HepG2 (cell line): ENCODE results near the gene ZNF223. TPM values are rescaled to one million over a fixed set of nuclear protein-coding genes. Genes with fewer than 3 reads are reported as not detected.

Experiments used
- EHMT2 ChIP-seq: fragments of 200-600 bp; sonication (generic); IDR thresholded peaks from 2 replicates; pipeline ENCODE4 v1.7.0; 2017; ENCODE audit warnings: antibody characterized with exemption, low read depth, low read length, borderline replicate concordance
- ELF1 ChIP-seq: sonication (generic); formaldehyde crosslinking; IDR thresholded peaks from 2 replicates; pipeline ENCODE4 v1.4.0; 2020; ENCODE audit warnings: missing genetic modification reagents
- ELF4 ChIP-seq: sonication (generic); formaldehyde crosslinking; IDR thresholded peaks from 2 replicates; pipeline ENCODE4 v1.5.0; 2020; ENCODE audit warnings: missing genetic modification reagents, mild to moderate bottlenecking, moderate library complexity, borderline replicate concordance
- PAX8 ChIP-seq: sonication (generic); formaldehyde crosslinking; IDR thresholded peaks from 2 replicates; pipeline ENCODE4 v1.8.0; 2022; ENCODE audit warnings: mild to moderate bottlenecking, missing genetic modification reagents, borderline replicate concordance
- PHF8 ChIP-seq: sonication (generic); formaldehyde crosslinking; IDR thresholded peaks from 2 replicates; pipeline ENCODE4 v1.5.0; 2020; ENCODE audit warnings: missing genetic modification reagents
- PPARG ChIP-seq: conservative IDR thresholded peaks from 2 replicates; pipeline ENCODE4 v1.6.1; 2016; ENCODE audit warnings: missing biosample characterization, missing genetic modification reagents
- YEATS2 ChIP-seq: sonication (generic); formaldehyde crosslinking; IDR thresholded peaks from 2 replicates; pipeline ENCODE4 v1.4.0; 2020; ENCODE audit warnings: missing genetic modification reagents, borderline replicate concordance
- ZC3H4 ChIP-seq: sonication (generic); formaldehyde crosslinking; IDR thresholded peaks from 2 replicates; pipeline ENCODE4 v1.4.0; 2020; ENCODE audit warnings: missing genetic modification reagents, borderline replicate concordance
- ZNF432 ChIP-seq: sonication (generic); formaldehyde crosslinking; IDR thresholded peaks from 2 replicates; pipeline ENCODE4 v1.5.0; 2020; ENCODE audit warnings: missing genetic modification reagents, mild to moderate bottlenecking, borderline replicate concordance
- ZNF446 ChIP-seq: sonication (generic); formaldehyde crosslinking; IDR thresholded peaks from 2 replicates; pipeline ENCODE4 v1.5.0; 2020; ENCODE audit warnings: mild to moderate bottlenecking, missing genetic modification reagents
- ZNF569 ChIP-seq: sonication (generic); formaldehyde crosslinking; IDR thresholded peaks from 2 replicates; pipeline ENCODE4 v1.5.0; 2020; ENCODE audit warnings: mild to moderate bottlenecking, missing genetic modification reagents, moderate library complexity, borderline replicate concordance
- ZNF709 ChIP-seq: sonication (generic); formaldehyde crosslinking; IDR thresholded peaks from 2 replicates; pipeline ENCODE4 v1.5.0; 2020; ENCODE audit warnings: mild to moderate bottlenecking, missing genetic modification reagents
- ZSCAN29 ChIP-seq: sonication (generic); formaldehyde crosslinking; conservative IDR thresholded peaks from 2 replicates; pipeline ENCODE4 v1.4.0; 2020; ENCODE audit warnings: mild to moderate bottlenecking, missing genetic modification reagents
- polyA plus RNA-seq, 8 experiments: library from polyadenylated mRNA; depleted of rRNA in 3 of 8; stranded (reverse) in 7 of 8; unstranded in 1 of 8; fragments of >200 nt; fragmentation: Illumina TruSeq in 4 of 8; extraction: Trizol in 4 of 8; gene quantifications; 2 replicates each; pipeline versions ENCODE4 v1.2.1 to v1.2.3, GENCODE V29; 2011 to 2016; ENCODE audit warnings: low read depth in 4 of 8, missing spikeins in 1 of 8, mixed read lengths in 1 of 8; ENCODE audit not compliant: insufficient read depth in 1 of 8
- total RNA-seq, 5 experiments: library from RNA; depleted of rRNA; stranded (reverse); fragments of >200 nt; fragmentation: Illumina TruSeq; extraction: Trizol; gene quantifications; 2 replicates each; pipeline ENCODE4 v1.2.3, GENCODE V29; 2016; ENCODE audit warnings: low read depth in 1 of 5
- TF ChIP-seq, protein P1 (sequence below): sonication (generic); formaldehyde crosslinking; IDR thresholded peaks from 2 replicates; pipeline ENCODE4 v1.5.1; 2020; ENCODE audit warnings: mild to moderate bottlenecking, missing genetic modification reagents, borderline replicate concordance
- TF ChIP-seq, protein P2 (sequence below): sonication (generic); formaldehyde crosslinking; IDR thresholded peaks from 2 replicates; pipeline ENCODE4 v1.5.0; 2020; ENCODE audit warnings: missing genetic modification reagents
- TF ChIP-seq, protein P3 (sequence below): sonication (generic); formaldehyde crosslinking; IDR thresholded peaks from 2 replicates; pipeline ENCODE4 v1.5.1; 2020; ENCODE audit warnings: mild to moderate bottlenecking, missing genetic modification reagents
- TF ChIP-seq, protein P4 (sequence below): IDR thresholded peaks from 2 replicates; pipeline ENCODE4 v1.6.1; 2012; ENCODE audit warnings: inconsistent platforms

Gene ZNF223
- total and polyA plus RNA-seq, 2 of the 13 experiments (the other 11 are each of a cell fraction or from before 2014, with no cell fraction given), result 2.0 to 4.8 TPM

DNA sequence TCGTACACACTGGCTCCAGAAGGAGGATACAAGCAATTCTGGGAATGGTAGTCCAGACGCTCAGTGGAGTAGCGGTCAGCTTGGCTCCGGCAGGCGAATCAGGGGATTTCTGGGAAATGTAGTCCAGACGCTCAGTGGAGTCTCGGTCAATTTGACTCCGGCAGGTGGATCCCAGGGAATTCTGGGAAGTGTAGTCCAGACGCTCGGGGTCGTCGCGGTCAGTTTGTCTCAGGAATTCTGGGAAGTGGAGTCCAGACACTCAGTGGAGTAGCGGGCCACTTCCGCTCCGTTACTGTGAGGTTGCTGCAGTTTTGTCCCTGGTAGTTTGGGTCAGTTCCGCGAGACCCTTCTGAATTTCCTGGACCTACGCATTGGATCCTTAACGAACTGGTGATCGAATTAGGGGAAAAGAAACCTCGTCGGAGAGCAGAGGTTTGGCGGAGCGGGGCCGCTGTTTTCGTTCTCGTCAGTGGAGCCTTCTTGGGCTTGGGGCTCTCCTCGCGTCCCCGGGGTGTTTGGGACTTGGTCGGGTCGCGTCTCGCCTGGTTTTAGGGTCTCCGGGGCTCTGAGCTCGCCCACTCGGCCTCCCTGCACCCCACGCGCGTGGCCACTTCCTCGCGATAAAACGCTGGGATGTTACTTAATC, 61.4 kb downstream of the ZNF223 start, which contains the start of gene ZNF225 (continued):
- TF ChIP-seq, protein P1, sequence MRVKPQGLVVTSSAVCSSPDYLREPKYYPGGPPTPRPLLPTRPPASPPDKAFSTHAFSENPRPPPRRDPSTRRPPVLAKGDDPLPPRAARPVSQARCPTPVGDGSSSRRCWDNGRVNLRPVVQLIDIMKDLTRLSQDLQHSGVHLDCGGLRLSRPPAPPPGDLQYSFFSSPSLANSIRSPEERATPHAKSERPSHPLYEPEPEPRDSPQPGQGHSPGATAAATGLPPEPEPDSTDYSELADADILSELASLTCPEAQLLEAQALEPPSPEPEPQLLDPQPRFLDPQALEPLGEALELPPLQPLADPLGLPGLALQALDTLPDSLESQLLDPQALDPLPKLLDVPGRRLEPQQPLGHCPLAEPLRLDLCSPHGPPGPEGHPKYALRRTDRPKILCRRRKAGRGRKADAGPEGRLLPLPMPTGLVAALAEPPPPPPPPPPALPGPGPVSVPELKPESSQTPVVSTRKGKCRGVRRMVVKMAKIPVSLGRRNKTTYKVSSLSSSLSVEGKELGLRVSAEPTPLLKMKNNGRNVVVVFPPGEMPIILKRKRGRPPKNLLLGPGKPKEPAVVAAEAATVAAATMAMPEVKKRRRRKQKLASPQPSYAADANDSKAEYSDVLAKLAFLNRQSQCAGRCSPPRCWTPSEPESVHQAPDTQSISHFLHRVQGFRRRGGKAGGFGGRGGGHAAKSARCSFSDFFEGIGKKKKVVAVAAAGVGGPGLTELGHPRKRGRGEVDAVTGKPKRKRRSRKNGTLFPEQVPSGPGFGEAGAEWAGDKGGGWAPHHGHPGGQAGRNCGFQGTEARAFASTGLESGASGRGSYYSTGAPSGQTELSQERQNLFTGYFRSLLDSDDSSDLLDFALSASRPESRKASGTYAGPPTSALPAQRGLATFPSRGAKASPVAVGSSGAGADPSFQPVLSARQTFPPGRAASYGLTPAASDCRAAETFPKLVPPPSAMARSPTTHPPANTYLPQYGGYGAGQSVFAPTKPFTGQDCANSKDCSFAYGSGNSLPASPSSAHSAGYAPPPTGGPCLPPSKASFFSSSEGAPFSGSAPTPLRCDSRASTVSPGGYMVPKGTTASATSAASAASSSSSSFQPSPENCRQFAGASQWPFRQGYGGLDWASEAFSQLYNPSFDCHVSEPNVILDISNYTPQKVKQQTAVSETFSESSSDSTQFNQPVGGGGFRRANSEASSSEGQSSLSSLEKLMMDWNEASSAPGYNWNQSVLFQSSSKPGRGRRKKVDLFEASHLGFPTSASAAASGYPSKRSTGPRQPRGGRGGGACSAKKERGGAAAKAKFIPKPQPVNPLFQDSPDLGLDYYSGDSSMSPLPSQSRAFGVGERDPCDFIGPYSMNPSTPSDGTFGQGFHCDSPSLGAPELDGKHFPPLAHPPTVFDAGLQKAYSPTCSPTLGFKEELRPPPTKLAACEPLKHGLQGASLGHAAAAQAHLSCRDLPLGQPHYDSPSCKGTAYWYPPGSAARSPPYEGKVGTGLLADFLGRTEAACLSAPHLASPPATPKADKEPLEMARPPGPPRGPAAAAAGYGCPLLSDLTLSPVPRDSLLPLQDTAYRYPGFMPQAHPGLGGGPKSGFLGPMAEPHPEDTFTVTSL (CRISPR knock-in tag), result no peak
- TF ChIP-seq EHMT2 (no peak), ELF4 (CRISPR knock-in tag) (peak; percentile 65; the same call in 1 of the 2 replicates), ZNF569 (no peak), YEATS2 (CRISPR knock-in tag) (peak; percentile 77; the same call in 1 of the 2 replicates), ZSCAN29 (CRISPR knock-in tag) (peak; percentile 47; the same call in 1 of the 2 replicates), ZNF709 (CRISPR knock-in tag) (no peak), ZNF446 (no peak), ZC3H4 (no peak), PPARG (CRISPR knock-in tag) (peak; percentile 50; the same call in 1 of the 2 replicates), PHF8 (CRISPR knock-in tag) (peak; percentile 81), ELF1 (CRISPR knock-in tag) (peak; percentile 96), ZNF432 (CRISPR knock-in tag) (no peak), PAX8 (no peak)
- TF ChIP-seq, protein P2, sequence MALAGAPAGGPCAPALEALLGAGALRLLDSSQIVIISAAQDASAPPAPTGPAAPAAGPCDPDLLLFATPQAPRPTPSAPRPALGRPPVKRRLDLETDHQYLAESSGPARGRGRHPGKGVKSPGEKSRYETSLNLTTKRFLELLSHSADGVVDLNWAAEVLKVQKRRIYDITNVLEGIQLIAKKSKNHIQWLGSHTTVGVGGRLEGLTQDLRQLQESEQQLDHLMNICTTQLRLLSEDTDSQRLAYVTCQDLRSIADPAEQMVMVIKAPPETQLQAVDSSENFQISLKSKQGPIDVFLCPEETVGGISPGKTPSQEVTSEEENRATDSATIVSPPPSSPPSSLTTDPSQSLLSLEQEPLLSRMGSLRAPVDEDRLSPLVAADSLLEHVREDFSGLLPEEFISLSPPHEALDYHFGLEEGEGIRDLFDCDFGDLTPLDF (CRISPR knock-in tag), result 0 out of 2 replicates have a peak, but pooled peaks have one; percentile 51
- TF ChIP-seq, protein P3, sequence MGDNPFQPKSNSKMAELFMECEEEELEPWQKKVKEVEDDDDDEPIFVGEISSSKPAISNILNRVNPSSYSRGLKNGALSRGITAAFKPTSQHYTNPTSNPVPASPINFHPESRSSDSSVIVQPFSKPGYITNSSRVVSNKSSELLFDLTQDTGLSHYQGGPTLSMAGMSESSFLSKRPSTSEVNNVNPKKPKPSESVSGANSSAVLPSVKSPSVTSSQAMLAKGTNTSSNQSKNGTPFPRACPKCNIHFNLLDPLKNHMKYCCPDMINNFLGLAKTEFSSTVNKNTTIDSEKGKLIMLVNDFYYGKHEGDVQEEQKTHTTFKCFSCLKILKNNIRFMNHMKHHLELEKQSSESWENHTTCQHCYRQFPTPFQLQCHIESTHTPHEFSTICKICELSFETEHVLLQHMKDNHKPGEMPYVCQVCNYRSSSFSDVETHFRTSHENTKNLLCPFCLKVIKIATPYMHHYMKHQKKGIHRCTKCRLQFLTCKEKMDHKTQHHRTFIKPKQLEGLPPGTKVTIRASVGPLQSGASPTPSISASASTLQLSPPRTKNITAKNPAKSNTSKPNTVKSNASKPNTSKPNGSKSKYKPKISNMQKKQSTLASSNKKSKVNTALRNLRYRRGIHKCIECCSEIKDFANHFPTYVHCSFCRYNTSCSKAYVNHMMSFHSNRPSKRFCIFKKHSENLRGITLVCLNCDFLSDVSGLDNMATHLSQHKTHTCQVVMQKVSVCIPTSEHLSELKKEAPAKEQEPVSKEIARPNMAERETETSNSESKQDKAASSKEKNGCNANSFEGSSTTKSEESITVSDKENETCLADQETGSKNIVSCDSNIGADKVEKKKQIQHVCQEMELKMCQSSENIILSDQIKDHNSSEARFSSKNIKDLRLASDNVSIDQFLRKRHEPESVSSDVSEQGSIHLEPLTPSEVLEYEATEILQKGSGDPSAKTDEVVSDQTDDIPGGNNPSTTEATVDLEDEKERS (CRISPR knock-in tag), result no peak
- TF ChIP-seq, protein P4, sequence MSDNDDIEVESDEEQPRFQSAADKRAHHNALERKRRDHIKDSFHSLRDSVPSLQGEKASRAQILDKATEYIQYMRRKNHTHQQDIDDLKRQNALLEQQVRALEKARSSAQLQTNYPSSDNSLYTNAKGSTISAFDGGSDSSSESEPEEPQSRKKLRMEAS, result no peak; the same call in 1 of the 2 replicates
